ENCODE results near the gene FBXO22.
"Not testable (repeated sequence)": the region's sequence is repeated elsewhere in the genome, so short reads cannot be mapped to it uniquely, and the experiment has no call there.

FBXO22 gene

DNA sequence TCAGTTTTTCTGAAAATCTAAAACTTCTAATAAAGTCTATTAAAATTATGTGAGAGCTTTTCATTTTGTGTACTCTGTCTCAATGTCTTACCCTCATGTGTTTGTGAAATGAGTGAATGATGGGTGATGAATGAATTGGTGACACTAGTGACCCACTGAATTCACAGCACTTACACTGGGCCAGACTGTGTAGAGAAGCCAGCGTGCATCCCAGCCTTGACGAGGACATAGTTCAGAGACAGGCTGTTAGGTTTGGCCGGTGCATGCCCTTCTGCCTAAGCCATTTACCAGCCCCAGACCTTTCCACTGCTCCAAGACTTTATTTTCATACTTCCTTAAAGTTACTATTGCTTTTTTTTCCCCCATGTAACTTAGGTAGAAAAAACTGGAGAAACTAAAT, 38.8 kb downstream of the FBXO22 start:
- 92% methylated on average over 3 of the region's 3 CpGs for WGBS
- Histone ChIP-seq H3K9ac (ENCODE audit: low read depth, low read length) (no peak overlapping the region), H3K27me3 (ENCODE audit: insufficient read depth, low read length) (no peaks in the 10 kb centered on the region), H3K4me1 (ENCODE audit: insufficient read depth, low read length) (no peaks in the 10 kb centered on the region), H3K36me3 (ENCODE audit: insufficient read depth, low read length) (peaks cover 22% of the 10 kb centered on the region), H3K9me3 (ENCODE audit: insufficient read depth, low read depth, low read length) (peaks cover 32% of the 10 kb centered on the region), H3K4me3 (ENCODE audit: low read length) (no peak overlapping the region), H3K27ac (ENCODE audit: low read depth, low read length) (no peak overlapping the region)

DNA sequence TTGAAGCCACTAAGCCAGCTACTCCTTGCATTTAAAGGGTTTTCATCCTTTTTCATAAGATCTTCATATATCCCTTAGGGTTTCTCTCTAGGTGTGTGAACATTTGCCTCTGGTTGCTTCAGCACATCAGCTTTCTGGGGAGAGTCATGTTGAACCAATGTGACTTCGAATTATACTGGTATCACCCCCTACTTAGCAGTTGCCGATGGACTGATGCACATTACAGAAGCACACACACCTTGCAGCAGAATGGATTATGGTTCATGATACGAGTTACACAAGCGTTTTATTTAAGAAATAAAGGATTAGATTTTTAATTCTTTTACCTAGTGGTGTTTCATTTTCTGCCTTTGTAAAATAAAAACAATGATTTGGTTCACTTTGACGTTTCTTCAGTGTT, 39.6 kb downstream of the FBXO22 start:
- no peaks in the 10 kb centered on the region for H3K4me1 ChIP-seq (ENCODE audit: insufficient read depth, low read length)
- H3K27me3 ChIP-seq (ENCODE audit: insufficient read depth, low read length) = no peaks in the 10 kb centered on the region
- H3K27ac ChIP-seq (ENCODE audit: low read depth, low read length) = no peak overlapping the region
- H3K36me3 ChIP-seq (ENCODE audit: insufficient read depth, low read length) = peaks cover 14% of the 10 kb centered on the region
- WGBS = 89% methylated on average over 5 of the region's 5 CpGs
- H3K9ac ChIP-seq (ENCODE audit: low read depth, low read length) = no peak overlapping the region
- H3K4me3 ChIP-seq (ENCODE audit: low read length) = no peak overlapping the region
- H3K9me3 ChIP-seq (ENCODE audit: insufficient read depth, low read depth, low read length) = peaks cover 24% of the 10 kb centered on the region

DNA sequence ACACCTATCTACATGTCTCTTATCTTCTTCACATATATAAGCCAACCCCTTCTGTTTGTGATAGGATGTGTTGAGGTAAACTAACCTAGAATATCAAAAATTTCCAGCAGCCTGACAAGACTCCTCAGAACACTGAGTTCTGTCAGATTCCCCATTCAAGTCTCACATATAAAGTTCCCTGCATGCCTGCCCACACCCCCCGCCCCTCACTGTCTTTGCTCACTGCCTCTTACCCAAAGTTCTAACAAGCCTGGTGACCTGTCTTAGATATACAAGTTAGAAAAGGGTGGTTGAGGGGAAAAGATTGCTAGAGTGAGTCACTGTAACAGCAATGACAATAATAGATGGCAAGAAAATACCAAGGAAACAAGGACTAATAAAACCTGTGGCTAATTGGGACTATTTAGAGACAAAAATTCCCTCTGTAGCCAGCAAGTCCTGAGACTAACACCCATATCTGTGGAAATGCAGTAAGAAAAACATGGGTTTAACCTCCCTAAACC, 40.1 kb downstream of the FBXO22 start:
- no peak overlapping the region for H3K4me3 ChIP-seq (ENCODE audit: low read length)
- H3K9ac ChIP-seq (ENCODE audit: low read depth, low read length) = no peak overlapping the region
- peaks cover 9% of the 10 kb centered on the region; the same call in 1 of the 2 replicates for H3K36me3 ChIP-seq (ENCODE audit: insufficient read depth, low read length)
- H3K9me3 ChIP-seq (ENCODE audit: insufficient read depth, low read depth, low read length) = peaks cover 20% of the 10 kb centered on the region
- H3K27me3 ChIP-seq (ENCODE audit: insufficient read depth, low read length) = no peaks in the 10 kb centered on the region
- no peak overlapping the region for H3K27ac ChIP-seq (ENCODE audit: low read depth, low read length)
- H3K4me1 ChIP-seq (ENCODE audit: insufficient read depth, low read length) = no peaks in the 10 kb centered on the region
- WGBS = 25% methylated on average over 1 of the region's 1 CpG

DNA sequence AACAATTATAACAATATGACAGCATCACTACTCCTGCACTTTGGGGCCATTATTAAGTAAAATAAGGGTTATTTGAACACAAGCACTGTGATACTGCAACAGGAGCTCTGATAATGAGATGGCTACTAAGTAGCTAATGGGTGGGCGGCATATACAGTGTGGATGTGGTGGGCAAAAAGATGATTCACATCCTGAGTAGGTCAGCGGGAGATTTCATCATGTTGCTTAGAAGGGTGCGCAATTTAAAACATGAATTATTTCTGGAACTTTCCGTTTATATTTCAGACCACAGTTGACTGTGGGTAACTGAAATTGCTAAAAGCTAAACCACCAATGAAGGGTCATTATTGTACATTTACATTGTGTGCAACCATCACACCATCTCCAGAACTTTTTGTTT, 42.3 kb downstream of the FBXO22 start:
- Histone ChIP-seq H3K27me3 (ENCODE audit: insufficient read depth, low read length) (no peaks in the 10 kb centered on the region), H3K4me1 (ENCODE audit: insufficient read depth, low read length) (no peaks in the 10 kb centered on the region), H3K9me3 (ENCODE audit: insufficient read depth, low read depth, low read length) (no peaks in the 10 kb centered on the region), H3K36me3 (ENCODE audit: insufficient read depth, low read length) (no peaks in the 10 kb centered on the region), H3K4me3 (ENCODE audit: low read length) (no peak overlapping the region), H3K9ac (ENCODE audit: low read depth, low read length) (no peak overlapping the region), H3K27ac (ENCODE audit: low read depth, low read length) (no peak overlapping the region)
- 93% methylated on average over 4 of the region's 4 CpGs for WGBS

DNA sequence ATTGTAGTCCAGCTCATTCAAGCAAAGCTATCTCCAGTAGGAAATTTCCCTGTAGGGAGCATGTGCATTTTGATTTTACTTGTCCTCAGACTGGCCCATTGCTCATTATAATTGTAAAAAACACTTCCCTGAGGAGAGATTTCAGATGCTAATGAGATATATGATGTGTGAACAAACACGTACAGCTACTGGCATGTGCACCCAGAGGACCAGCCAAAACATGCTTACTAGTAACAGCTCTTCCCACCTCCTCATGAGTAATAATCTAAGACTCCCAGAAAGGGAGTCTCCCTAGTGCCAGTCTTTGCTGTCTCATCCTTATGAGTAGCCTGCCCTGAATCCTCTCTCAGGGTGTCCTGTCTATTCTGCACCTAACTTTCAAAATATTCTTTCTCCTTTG, 43.4 kb downstream of the FBXO22 start:
- WGBS = 86% methylated on average over 1 of the region's 1 CpG
- no peaks in the 10 kb centered on the region for H3K4me1 ChIP-seq (ENCODE audit: insufficient read depth, low read length)
- H3K27ac ChIP-seq (ENCODE audit: low read depth, low read length) = no peak overlapping the region
- H3K36me3 ChIP-seq (ENCODE audit: insufficient read depth, low read length) = no peaks in the 10 kb centered on the region
- no peaks in the 10 kb centered on the region for H3K27me3 ChIP-seq (ENCODE audit: insufficient read depth, low read length)
- H3K4me3 ChIP-seq (ENCODE audit: low read length) = no peak overlapping the region
- H3K9me3 ChIP-seq (ENCODE audit: insufficient read depth, low read depth, low read length) = no peaks in the 10 kb centered on the region
- H3K9ac ChIP-seq (ENCODE audit: low read depth, low read length) = no peak overlapping the region

DNA sequence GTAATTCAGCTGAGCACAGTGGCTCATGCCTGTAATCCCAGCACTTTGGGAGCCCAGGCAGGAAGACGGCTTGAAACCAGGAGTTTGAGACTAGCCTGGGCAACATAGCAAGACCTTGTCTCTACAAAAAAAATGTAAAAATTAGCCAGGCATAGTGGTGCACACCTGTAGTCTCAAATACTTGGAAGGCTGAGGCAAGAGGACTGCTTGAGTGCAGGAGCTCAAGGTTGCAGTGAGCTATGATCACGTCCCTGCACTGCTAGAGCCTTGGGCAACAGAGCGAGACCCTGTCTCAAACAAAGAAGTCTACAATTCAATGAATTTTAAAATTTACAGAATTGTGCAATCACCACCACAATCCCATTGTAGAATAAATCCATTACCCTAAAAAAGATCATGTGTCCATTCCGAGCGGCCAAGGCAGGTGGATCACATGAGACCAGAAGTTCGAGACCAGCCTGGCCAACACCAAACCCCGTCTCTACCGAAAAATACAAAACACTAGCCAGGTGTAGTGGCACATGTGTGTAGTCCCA, 45.2 kb downstream of the FBXO22 start:
- Histone ChIP-seq H3K9ac (ENCODE audit: low read depth, low read length) (no peak overlapping the region), H3K36me3 (ENCODE audit: insufficient read depth, low read length) (no peaks in the 10 kb centered on the region), H3K4me3 (ENCODE audit: low read length) (no peak overlapping the region), H3K4me1 (ENCODE audit: insufficient read depth, low read length) (no peaks in the 10 kb centered on the region), H3K9me3 (ENCODE audit: insufficient read depth, low read depth, low read length) (no peaks in the 10 kb centered on the region), H3K27ac (ENCODE audit: low read depth, low read length) (no peak overlapping the region), H3K27me3 (ENCODE audit: insufficient read depth, low read length) (no peaks in the 10 kb centered on the region)
- 83% methylated on average over 8 of the region's 8 CpGs for whole genome bisulfite sequencing

DNA sequence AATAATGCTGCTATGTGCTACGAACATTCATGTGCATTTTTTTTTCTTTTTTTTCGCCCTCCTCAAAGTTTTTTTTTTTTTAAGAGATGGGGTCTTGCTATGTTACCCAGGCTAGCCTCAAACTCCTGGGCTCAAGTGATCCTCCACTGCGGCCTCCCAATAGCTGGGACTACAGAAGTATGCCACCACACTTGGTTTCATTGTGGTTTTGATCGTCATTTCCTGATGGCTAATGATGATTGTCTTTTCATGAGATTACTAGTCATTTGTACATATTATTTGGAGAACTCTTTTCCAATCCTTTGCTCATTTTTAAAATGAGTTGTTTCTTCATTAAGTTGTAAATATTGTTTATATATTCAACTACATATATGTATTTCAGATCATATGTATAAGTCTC, 48.8 kb downstream of the FBXO22 start:
- Histone ChIP-seq H3K9me3 (ENCODE audit: insufficient read depth, low read depth, low read length) (no peaks in the 10 kb centered on the region), H3K4me1 (ENCODE audit: insufficient read depth, low read length) (no peaks in the 10 kb centered on the region), H3K27me3 (ENCODE audit: insufficient read depth, low read length) (no peaks in the 10 kb centered on the region), H3K4me3 (ENCODE audit: low read length) (no peak overlapping the region), H3K9ac (ENCODE audit: low read depth, low read length) (no peak overlapping the region), H3K36me3 (ENCODE audit: insufficient read depth, low read length) (no peaks in the 10 kb centered on the region), H3K27ac (ENCODE audit: low read depth, low read length) (no peak overlapping the region)
- WGBS = 92% methylated on average over 4 of the region's 4 CpGs

DNA sequence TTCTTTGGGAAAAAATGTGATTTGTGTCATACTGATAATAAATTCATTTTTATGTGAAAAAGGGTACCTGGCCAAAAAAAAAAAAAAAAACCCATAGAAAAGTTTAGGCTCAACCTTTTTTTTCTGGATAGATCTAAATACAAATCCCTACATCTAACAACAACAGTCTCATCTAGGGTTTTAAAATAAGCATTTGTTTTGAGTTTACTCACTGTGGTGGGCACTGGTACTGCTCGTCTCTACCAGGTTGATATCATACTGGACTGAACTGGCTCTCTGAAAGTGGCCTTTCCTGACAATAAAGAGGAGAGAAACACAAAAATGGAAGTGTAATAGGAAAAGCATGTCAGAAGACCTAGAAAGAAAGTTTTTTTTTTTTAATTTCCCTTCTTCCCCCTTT, 52.0 kb downstream of the FBXO22 start:
- no peaks in the 10 kb centered on the region for H3K9me3 ChIP-seq (ENCODE audit: insufficient read depth, low read depth, low read length)
- H3K36me3 ChIP-seq (ENCODE audit: insufficient read depth, low read length) = no peaks in the 10 kb centered on the region
- no peaks in the 10 kb centered on the region for H3K4me1 ChIP-seq (ENCODE audit: insufficient read depth, low read length)
- no peaks in the 10 kb centered on the region for H3K27me3 ChIP-seq (ENCODE audit: insufficient read depth, low read length)
- H3K27ac ChIP-seq (ENCODE audit: low read depth, low read length) = no peak overlapping the region
- 82% methylated on average over 1 of the region's 1 CpG for WGBS
- no peak overlapping the region for H3K9ac ChIP-seq (ENCODE audit: low read depth, low read length)
- no peak overlapping the region for H3K4me3 ChIP-seq (ENCODE audit: low read length)

DNA sequence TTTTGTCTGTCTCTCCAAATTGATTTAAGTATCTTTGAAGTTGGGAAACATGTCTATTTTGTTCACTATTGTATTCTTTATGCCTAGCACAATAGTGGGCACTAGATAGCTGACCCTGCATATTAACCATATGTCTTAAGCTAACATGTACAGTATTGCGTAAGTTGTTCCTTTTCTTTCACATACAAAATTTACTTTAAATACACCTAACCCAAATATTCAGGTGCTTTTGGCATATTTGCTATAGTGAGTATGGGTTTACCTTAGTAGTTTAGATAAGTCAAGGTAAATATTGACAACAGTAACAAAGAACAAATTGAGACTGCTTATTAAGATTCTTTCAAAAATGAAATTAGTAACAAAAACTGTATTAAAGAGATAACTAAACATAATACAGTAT, 57.7 kb downstream of the FBXO22 start:
- no peak overlapping the region for H3K27ac ChIP-seq (ENCODE audit: low read depth, low read length)
- 100% methylated on average over 1 of the region's 1 CpG for WGBS
- H3K4me3 ChIP-seq (ENCODE audit: low read length) = no peak overlapping the region
- no peaks in the 10 kb centered on the region for H3K4me1 ChIP-seq (ENCODE audit: insufficient read depth, low read length)
- H3K36me3 ChIP-seq (ENCODE audit: insufficient read depth, low read length) = no peaks in the 10 kb centered on the region
- H3K9ac ChIP-seq (ENCODE audit: low read depth, low read length) = no peak overlapping the region
- H3K27me3 ChIP-seq (ENCODE audit: insufficient read depth, low read length) = no peaks in the 10 kb centered on the region
- H3K9me3 ChIP-seq (ENCODE audit: insufficient read depth, low read depth, low read length) = no peaks in the 10 kb centered on the region

DNA sequence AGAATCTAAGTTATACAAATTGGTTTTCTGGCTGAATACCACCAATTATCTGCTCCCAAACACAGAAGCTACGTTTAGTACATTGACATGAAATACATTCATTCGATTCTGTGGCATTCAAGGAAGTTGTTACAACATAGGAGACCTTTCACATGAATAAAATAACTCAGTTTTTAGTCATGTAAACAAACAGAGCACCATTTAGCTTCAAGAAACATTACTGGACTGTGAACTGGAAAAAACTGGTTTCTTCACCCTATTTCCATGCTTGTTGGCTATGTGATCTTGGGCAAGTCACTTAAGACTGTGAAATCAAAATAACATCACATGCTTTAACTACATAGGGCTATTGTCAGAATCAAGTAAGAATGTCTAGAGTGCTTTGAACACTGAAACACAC, 62.4 kb downstream of the FBXO22 start:
- H3K4me3 ChIP-seq (ENCODE audit: low read length) = no peak overlapping the region
- no peaks in the 10 kb centered on the region for H3K9me3 ChIP-seq (ENCODE audit: insufficient read depth, low read depth, low read length)
- no peaks in the 10 kb centered on the region for H3K4me1 ChIP-seq (ENCODE audit: insufficient read depth, low read length)
- H3K36me3 ChIP-seq (ENCODE audit: insufficient read depth, low read length) = no peaks in the 10 kb centered on the region
- H3K27me3 ChIP-seq (ENCODE audit: insufficient read depth, low read length) = no peaks in the 10 kb centered on the region
- no peak overlapping the region for H3K27ac ChIP-seq (ENCODE audit: low read depth, low read length)
- 87% methylated on average over 2 of the region's 2 CpGs for WGBS
- H3K9ac ChIP-seq (ENCODE audit: low read depth, low read length) = no peak overlapping the region

DNA sequence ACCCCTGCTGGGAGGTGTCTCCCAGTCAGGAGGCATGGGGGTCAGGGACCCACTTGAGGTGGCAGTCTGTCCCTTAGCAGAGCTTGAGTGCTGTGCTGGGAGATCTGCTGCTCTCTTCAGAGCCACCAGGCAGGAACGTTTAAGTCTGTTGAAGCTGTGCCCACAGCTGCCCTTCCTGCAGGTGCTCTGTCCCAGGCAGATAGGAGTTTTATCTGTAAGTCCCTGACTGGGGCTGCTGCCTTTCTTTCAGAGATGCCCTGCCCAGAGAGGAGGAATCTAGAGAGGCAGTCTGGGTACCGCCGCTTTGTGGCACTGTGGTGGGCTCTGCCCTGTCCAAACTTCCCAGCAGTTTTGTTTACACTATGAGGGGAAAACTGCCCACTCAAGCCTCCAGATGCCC, 73.1 kb downstream of the FBXO22 start:
- not testable (repeated sequence) for H3K27me3 ChIP-seq (ENCODE audit: insufficient read depth, low read length); H3K9me3 ChIP-seq (ENCODE audit: insufficient read depth, low read depth, low read length); H3K36me3 ChIP-seq (ENCODE audit: insufficient read depth, low read length); H3K4me1 ChIP-seq (ENCODE audit: insufficient read depth, low read length); H3K27ac ChIP-seq (ENCODE audit: low read depth, low read length); H3K4me3 ChIP-seq (ENCODE audit: low read length); H3K9ac ChIP-seq (ENCODE audit: low read depth, low read length)
- 91% methylated on average over 3 of the region's 3 CpGs for WGBS

DNA sequence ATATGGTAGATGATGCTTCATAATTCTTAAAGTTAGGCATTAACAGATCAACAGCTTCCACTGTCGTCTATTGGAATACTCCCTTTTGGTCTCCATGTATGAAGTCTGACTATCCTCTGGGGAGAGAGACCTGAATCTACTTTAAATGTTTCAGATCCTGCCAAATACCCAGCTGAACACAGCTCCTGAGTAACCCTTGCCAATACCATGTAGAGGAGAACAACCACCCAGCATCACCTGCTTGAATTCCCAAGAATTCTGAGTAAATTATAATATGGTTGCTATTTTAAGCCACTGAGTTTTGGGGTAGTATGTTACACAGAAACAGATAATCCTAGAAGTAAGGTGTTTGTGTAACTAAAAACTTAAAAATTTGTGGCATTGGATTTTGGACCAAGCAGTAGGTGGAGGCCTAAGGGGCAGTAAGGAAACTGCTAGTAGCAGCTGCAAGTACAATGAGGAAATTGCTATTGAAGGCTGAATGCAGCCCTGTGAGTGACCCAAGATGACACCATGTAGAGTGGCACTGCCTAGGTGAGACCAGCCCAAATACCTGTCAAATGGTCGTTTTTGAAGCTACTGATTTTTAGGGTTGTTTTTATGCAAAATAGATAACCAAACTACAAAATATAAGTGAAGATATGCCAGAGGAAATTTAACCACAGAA, 77.6 kb downstream of the FBXO22 start:
- WGBS = 71% methylated on average over 2 of the region's 2 CpGs
- Histone ChIP-seq H3K27me3 (ENCODE audit: insufficient read depth, low read length) (no peaks in the 10 kb centered on the region), H3K9me3 (ENCODE audit: insufficient read depth, low read depth, low read length) (no peaks in the 10 kb centered on the region), H3K27ac (ENCODE audit: low read depth, low read length) (no peak overlapping the region), H3K36me3 (ENCODE audit: insufficient read depth, low read length) (no peaks in the 10 kb centered on the region), H3K4me1 (ENCODE audit: insufficient read depth, low read length) (no peaks in the 10 kb centered on the region; the same call in 1 of the 2 replicates), H3K9ac (ENCODE audit: low read depth, low read length) (no peak overlapping the region), H3K4me3 (ENCODE audit: low read length) (no peak overlapping the region)

All from HUES64 (cell line).